ENCODE results near the gene GAS7.

DNA sequence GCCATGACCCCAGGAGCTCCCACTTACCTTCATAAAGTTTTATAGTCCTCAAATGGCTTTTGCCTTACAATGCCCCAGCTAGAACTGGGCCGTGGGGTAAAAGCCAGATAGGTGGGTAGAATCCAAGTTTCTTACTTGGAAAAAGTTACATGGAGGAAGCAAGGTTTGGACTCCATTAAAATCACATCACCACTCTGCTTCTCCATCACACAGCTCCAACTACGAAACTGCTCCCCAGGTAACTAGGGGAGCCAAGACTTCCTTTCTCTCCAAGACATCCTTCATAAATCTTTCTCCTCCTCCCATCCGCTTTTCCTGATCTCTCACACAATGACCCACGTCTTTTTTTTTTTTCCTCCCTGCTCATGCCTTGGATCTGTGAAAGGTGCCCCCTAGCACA lies 162.5 kb downstream of the GAS7 start:
- TF ChIP-seq EP300 (IDR thresholded peaks at IDR 0.05) (no peak), CTCF (IDR thresholded peaks at IDR 0.05) (no peak)

All from tibial nerve (tissue), 4 donors.